ENCODE data around the gene LRBA. TPM values are rescaled to one million over a fixed set of nuclear protein-coding genes. Genes with fewer than 3 reads are reported as not detected.

Gene LRBA
- total and polyA plus RNA-seq, 2 of the 4 experiments (the other 2 are of a cell fraction): 10.2 to 51.6 TPM

DNA sequence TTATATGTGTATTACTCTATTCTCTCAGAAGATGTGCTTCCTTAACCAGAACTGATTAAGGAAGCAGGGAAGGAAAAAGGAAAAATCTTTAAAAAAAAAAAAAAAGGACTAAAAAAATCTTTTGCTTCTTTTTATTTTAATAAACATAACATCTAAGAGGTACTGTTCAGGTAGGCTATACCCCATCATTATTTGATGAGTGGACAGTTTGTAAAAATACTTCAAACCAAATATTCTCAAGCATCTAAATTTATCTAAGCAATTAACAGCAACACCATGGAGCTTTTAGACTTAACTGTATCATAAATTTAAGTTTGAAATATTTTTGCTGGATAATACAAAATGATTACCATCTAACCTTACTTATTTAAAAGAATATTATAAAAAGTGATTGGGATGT is 264.3 kb downstream of the LRBA start:
- Histone ChIP-seq H2AK9ac (replicated peaks; ENCODE audit: low read depth, low read length, poor library complexity) (no peak overlapping the region), H2BK20ac (ENCODE audit: low read depth, low read length) (no peak overlapping the region), H2BK5ac (ENCODE audit: low read depth, low read length, poor library complexity, severe bottlenecking) (no peak overlapping the region), H4K20me1 (ENCODE audit: insufficient read depth, low read length) (no peaks in the 10 kb centered on the region), H3K4me1 (ENCODE audit: control insufficient read depth, insufficient read depth, low read length) (no peaks in the 10 kb centered on the region), H2BK120ac (ENCODE audit: low read depth, low read length) (no peak overlapping the region), H3K79me1 (ENCODE audit: low read depth in 1 of 2, low read length in 2 of 2) (no peaks in the 10 kb centered on the region), H3K4ac (ENCODE audit: low read depth, low read length) (no peak overlapping the region), H3K36me3 (ENCODE audit: control insufficient read depth, insufficient read depth, low read length) (no peaks in the 10 kb centered on the region), H4K8ac (ENCODE audit: low read depth in 2 of 2, low read length in 2 of 2) (no peak overlapping the region), H4K91ac (ENCODE audit: insufficient read depth, low read depth, low read length) (no peak overlapping the region), H3K4me3 (ENCODE audit: insufficient read depth, low read depth, low read length) (no peak overlapping the region), H2BK15ac (ENCODE audit: low read depth, low read length) (no peak overlapping the region), H2AFZ (replicated peaks; ENCODE audit: low read length, poor library complexity) (no peak overlapping the region), H3K9ac (ENCODE audit: low read depth, low read length) (no peak overlapping the region), H3K27ac (ENCODE audit: insufficient read depth, low read length) (no peak overlapping the region), H2AK5ac (ENCODE audit: low read depth, low read length) (no peak overlapping the region), H3K18ac (ENCODE audit: low read depth, low read length) (no peak overlapping the region), H3K4me2 (ENCODE audit: low read depth, low read length) (no peak overlapping the region), H3K56ac (ENCODE audit: extremely low read depth, insufficient read depth, low read length) (no peak overlapping the region), H3K23ac (ENCODE audit: low read depth, low read length) (no peak overlapping the region), H3K9me1 (ENCODE audit: insufficient read depth, low read length) (no peaks in the 10 kb centered on the region), H3K9me3 (ENCODE audit: control insufficient read depth, insufficient read depth, low read length) (no peaks in the 10 kb centered on the region), H4K5ac (ENCODE audit: low read depth, low read length) (no peak overlapping the region), H3K27me3 (ENCODE audit: control insufficient read depth, insufficient read depth, low read length) (no peaks in the 10 kb centered on the region), H3K14ac (replicated peaks; ENCODE audit: low read depth, low read length) (no peak overlapping the region)
- dilution Hi-C loops (cut with HindIII; ENCODE audit: low sequenced_read_pairs, unreplicated experiment): no loop called here
- TF ChIP-seq RAD21 (IDR thresholded peaks at IDR 0.05; ENCODE audit: low read length) (no peak), MAFK (IDR thresholded peaks at IDR 0.05; ENCODE audit: low read depth, low read length) (peak; percentile 74)
- no peak for DNase-seq
- intact Hi-C loops (cut with micrococcal nuclease): no loop called here
- POLR2A ChIA-PET (ENCODE audit: unreplicated experiment): no interaction called here
- in situ Hi-C loops (cut with MboI; ENCODE audit: low sequenced_read_pairs): no loop called here
- no peak for ATAC-seq (ENCODE audit: low read depth)
- no TSS peak for BruUV-seq (replicated peaks)
- CTCF ChIA-PET: no interaction called here
